Natural killer cell (primary cell): ENCODE measurements around the gene SLAMF9. TPM values are rescaled to one million over a fixed set of nuclear protein-coding genes. Genes with fewer than 3 reads are reported as not detected.

Source experiments
- ATAC-seq, 3 donors: fragments of 150-1000 bp in 2 of 3; fragments of 200-7000 bp in 1 of 3; cut with Tn5 transposase; 1 replicate in 1 of 3; 2 replicates in 2 of 3; pipeline ENCODE4 v1.10.0; 2021; ENCODE audit warnings: mild to moderate bottlenecking in 2 of 3, moderate library complexity in 2 of 3
- DNase-seq, 2 donors: peaks; one replicate each; pipeline versions ENCODE4 v3.0.0 to v3.0.0-alpha.2; 2013 to 2021; ENCODE audit warnings: mixed read lengths in 1 of 2
- H3K27ac ChIP-seq: one replicate; pipeline ENCODE4 v1.5.1; 2013; ENCODE audit warnings: mild to moderate bottlenecking, low read length
- H3K27me3 ChIP-seq: one replicate; pipeline ENCODE4 v1.6.1; 2013; ENCODE audit warnings: low read length; ENCODE audit not compliant: control insufficient read depth, insufficient read depth
- H3K36me3 ChIP-seq: one replicate; pipeline ENCODE4 v1.6.1; 2013; ENCODE audit warnings: low read length; ENCODE audit not compliant: control insufficient read depth, insufficient read depth
- H3K4me1 ChIP-seq: one replicate; pipeline ENCODE4 v1.6.1; 2013; ENCODE audit warnings: low read length; ENCODE audit not compliant: control insufficient read depth, insufficient read depth
- H3K4me3 ChIP-seq: one replicate; pipeline ENCODE4 v1.5.1; 2013; ENCODE audit warnings: low read length
- H3K9me3 ChIP-seq: one replicate; pipeline ENCODE4 v1.6.1; 2013; ENCODE audit warnings: low read length; ENCODE audit not compliant: control insufficient read depth, insufficient read depth
- H3K27ac Mint-ChIP-seq, 2 donors: one replicate each; pipeline ENCODE4 v1.8.0; 2022; ENCODE audit warnings: mild to moderate bottlenecking in 2 of 2, mixed read lengths in 2 of 2, moderate library complexity in 1 of 2
- H3K27me3 Mint-ChIP-seq, 2 donors: one replicate each; pipeline ENCODE4 v1.8.0; 2022; ENCODE audit warnings: low read depth in 2 of 2, mixed read lengths in 2 of 2
- H3K36me3 Mint-ChIP-seq: one replicate; pipeline ENCODE4 v1.8.0; 2022; ENCODE audit warnings: mixed read lengths
- H3K4me1 Mint-ChIP-seq, 2 donors: one replicate each; pipeline ENCODE4 v1.8.0; 2022; ENCODE audit warnings: mixed read lengths in 2 of 2
- H3K4me3 Mint-ChIP-seq: one replicate; pipeline ENCODE4 v1.8.0; 2022; ENCODE audit warnings: mild to moderate bottlenecking, moderate library complexity, mixed read lengths
- H3K9me3 Mint-ChIP-seq, 2 donors: one replicate each; pipeline ENCODE4 v1.8.0; 2022; ENCODE audit warnings: mixed read lengths in 2 of 2
- WGBS: methylation state at CpG from one replicate; pipeline ENCODE4 v1.1.7; 2013; ENCODE audit warnings: missing lambda C conversion rate; ENCODE audit not compliant: insufficient coverage; 5-methylcytosine and 5-hydroxymethylcytosine counted together
- intact Hi-C: fragments of 100-400 bp; cut with micrococcal nuclease; formaldehyde crosslinking; loops from one replicate; pipeline ENCODE4 v1.14.2; 2022
- total RNA-seq, 4 donors: library from RNA; stranded (reverse); fragments of 120-200 nt in 1 of 4; gene quantifications; one replicate each; pipeline versions ENCODE4 v1.2.3 to v1.2.4, GENCODE V29; 2013 to 2022
- TF ChIP-seq, protein P1 (sequence below): fragments of 200-600 bp; IDR thresholded peaks from one replicate; pipeline ENCODE4 v1.8.0; 2022; ENCODE audit warnings: antibody characterized with exemption

The SLAMF9 gene
- total RNA-seq, 3 donors from 2014 or later (not counting 1 experiment from before 2014, with no cell fraction given) = not detected

DNA sequence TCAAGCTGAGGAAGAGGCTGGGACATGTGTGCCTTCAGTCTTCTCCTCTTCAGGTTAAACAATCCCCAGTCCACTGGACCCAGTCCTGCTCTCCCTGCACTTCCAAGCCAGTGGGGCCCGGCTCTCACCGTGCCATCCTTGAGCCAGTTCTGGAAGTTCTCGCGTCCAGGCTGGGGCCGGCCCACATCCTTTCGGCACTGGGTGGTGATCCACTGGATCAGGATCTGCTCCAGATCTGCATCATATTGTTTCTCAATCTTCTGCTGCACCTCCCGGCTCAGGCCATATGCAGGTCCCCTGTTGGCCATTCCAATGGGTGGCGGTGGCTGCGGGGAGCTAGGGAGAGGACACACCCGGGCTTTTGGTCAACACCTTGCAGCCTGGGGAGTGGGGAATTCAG is 33.8 kb downstream of the SLAMF9 start:
- H3K9me3 ChIP-seq = no peaks in the 10 kb centered on the region
- Mint-ChIP-seq H3K36me3 (peaks cover 9% of the 10 kb centered on the region), H3K27me3 (peaks cover 0 to 2% of the 10 kb centered on the region in 2 donors), H3K27ac (peak overlapping the region; percentile 93 to 98), H3K4me1 (peaks cover 61 to 82% of the 10 kb centered on the region in 2 donors), H3K9me3 (no peaks in the 10 kb centered on the region), H3K4me3 (no peak overlapping the region)
- H3K36me3 ChIP-seq = peaks cover 45% of the 10 kb centered on the region
- no peak for ATAC-seq
- no peak overlapping the region for H3K4me3 ChIP-seq
- DNase-seq = no peak
- intact Hi-C loops = loop anchor here (5.0 kb wide), 1 partner anchor 342 kb away; the partner anchor contains the start of gene DCAF8
- TF ChIP-seq, protein P1, sequence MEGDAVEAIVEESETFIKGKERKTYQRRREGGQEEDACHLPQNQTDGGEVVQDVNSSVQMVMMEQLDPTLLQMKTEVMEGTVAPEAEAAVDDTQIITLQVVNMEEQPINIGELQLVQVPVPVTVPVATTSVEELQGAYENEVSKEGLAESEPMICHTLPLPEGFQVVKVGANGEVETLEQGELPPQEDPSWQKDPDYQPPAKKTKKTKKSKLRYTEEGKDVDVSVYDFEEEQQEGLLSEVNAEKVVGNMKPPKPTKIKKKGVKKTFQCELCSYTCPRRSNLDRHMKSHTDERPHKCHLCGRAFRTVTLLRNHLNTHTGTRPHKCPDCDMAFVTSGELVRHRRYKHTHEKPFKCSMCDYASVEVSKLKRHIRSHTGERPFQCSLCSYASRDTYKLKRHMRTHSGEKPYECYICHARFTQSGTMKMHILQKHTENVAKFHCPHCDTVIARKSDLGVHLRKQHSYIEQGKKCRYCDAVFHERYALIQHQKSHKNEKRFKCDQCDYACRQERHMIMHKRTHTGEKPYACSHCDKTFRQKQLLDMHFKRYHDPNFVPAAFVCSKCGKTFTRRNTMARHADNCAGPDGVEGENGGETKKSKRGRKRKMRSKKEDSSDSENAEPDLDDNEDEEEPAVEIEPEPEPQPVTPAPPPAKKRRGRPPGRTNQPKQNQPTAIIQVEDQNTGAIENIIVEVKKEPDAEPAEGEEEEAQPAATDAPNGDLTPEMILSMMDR = no peak
- WGBS = 97% methylated on average over 10 of the region's 10 CpGs
- H3K27me3 ChIP-seq = no peaks in the 10 kb centered on the region
- H3K4me1 ChIP-seq = peaks cover 51% of the 10 kb centered on the region
- no peak overlapping the region for H3K27ac ChIP-seq

DNA sequence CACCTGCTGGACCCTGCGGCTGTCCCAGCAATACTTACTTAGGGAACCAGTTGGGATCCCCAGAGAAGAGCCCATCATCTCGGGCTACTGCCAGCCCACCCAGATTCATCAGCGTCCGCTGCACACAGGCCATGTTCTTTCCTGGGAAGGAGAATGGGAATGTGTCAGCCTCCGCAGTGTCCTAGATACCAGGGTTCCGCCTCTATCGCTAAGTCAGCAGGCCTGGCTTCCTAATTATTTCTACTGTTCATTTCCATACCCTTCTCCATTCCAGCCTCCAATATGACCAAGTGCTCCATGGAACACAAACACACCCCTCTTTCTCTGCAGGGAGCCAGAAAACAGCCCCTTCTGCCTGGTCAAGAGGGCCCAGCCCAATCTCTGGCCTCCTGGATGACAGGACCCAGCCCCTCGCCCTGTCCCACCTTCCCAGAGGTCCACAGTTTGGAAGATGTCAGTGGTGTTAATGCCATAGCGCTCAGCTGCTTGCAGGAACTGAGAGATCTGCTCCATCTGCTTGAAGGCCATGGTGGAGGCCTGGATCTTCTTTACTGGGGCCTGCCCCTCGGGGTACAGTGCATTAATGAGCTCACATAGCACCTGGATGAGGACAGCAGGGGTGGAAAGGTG is 34.7 kb downstream of the SLAMF9 start:
- Histone ChIP-seq H3K9me3 (no peaks in the 10 kb centered on the region), H3K36me3 (peaks cover 45% of the 10 kb centered on the region), H3K27me3 (no peaks in the 10 kb centered on the region), H3K27ac (no peak overlapping the region), H3K4me3 (no peak overlapping the region), H3K4me1 (peaks cover 49% of the 10 kb centered on the region)
- DNase-seq = no peak
- H3K36me3 Mint-ChIP-seq = peaks cover 9% of the 10 kb centered on the region
- H3K9me3 Mint-ChIP-seq = no peaks in the 10 kb centered on the region
- peak overlapping the region; percentile 93 to 98 for H3K27ac Mint-ChIP-seq
- intact Hi-C loops = no loop called here
- TF ChIP-seq, protein P1 = no peak
- H3K27me3 Mint-ChIP-seq = peaks cover 0 to 2% of the 10 kb centered on the region in 2 donors
- ATAC-seq = no peak
- no peak overlapping the region for H3K4me3 Mint-ChIP-seq
- peaks cover 60 to 79% of the 10 kb centered on the region in 2 donors for H3K4me1 Mint-ChIP-seq
- WGBS = 97% methylated on average over 10 of the region's 10 CpGs

DNA sequence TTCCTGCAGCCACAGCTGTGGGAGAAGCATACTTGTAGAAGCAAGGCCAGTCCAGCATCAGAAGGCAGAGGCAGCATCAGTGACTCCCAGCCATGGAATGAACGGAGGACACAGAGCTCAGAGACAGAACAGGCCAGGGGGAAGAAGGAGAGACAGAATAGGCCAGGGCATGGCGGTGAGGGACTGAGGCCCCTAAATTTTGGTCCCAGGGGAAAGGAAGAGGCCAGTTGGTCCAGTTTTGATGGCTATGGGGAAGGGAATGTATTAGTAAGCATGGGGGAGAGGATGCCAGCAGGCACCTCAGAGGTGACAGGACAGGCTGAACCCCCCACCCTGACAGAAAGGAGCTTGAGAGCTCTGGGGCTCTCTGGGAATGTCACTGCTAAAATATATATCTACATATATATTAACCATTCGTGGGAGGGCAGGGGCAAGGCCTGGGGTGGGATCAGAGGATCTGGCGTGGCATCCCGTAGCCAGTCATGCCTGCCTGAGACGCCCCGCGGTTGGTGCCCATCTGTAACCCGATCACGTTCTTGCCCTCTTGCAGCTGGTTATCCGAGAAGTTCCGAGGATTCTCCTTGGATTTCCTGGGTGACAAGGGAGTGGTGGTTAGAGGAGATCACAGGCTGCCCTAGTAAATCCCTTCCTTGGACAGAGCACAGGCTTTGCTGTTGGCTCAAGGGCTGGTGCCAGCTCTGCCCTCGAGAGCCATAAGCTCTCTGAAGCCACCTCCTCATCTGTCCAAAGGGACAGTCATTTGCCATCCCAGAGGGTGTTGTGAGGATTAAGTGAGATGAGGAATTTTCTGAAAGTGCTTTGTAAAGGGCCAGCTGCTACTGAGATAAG is 35.5 kb downstream of the SLAMF9 start:
- ATAC-seq (no peak), DNase-seq (no peak)
- Histone ChIP-seq H3K4me1 (peaks cover 47% of the 10 kb centered on the region), H3K36me3 (peaks cover 45% of the 10 kb centered on the region), H3K4me3 (no peak overlapping the region), H3K27ac (no peak overlapping the region), H3K27me3 (no peaks in the 10 kb centered on the region), H3K9me3 (no peaks in the 10 kb centered on the region)
- no peak overlapping the region for H3K4me3 Mint-ChIP-seq
- peaks cover 63 to 79% of the 10 kb centered on the region in 2 donors for H3K4me1 Mint-ChIP-seq
- H3K27me3 Mint-ChIP-seq = no peaks in the 10 kb centered on the region
- peaks cover 9% of the 10 kb centered on the region for H3K36me3 Mint-ChIP-seq
- TF ChIP-seq, protein P1 = no peak
- 94% methylated on average over 13 of the region's 13 CpGs for WGBS
- no peaks in the 10 kb centered on the region for H3K9me3 Mint-ChIP-seq
- peak overlapping the region; percentile 93 to 98 for H3K27ac Mint-ChIP-seq
- intact Hi-C loops = no loop called here
